ENCODE results near the gene MBTPS1.

MBTPS1 gene

DNA sequence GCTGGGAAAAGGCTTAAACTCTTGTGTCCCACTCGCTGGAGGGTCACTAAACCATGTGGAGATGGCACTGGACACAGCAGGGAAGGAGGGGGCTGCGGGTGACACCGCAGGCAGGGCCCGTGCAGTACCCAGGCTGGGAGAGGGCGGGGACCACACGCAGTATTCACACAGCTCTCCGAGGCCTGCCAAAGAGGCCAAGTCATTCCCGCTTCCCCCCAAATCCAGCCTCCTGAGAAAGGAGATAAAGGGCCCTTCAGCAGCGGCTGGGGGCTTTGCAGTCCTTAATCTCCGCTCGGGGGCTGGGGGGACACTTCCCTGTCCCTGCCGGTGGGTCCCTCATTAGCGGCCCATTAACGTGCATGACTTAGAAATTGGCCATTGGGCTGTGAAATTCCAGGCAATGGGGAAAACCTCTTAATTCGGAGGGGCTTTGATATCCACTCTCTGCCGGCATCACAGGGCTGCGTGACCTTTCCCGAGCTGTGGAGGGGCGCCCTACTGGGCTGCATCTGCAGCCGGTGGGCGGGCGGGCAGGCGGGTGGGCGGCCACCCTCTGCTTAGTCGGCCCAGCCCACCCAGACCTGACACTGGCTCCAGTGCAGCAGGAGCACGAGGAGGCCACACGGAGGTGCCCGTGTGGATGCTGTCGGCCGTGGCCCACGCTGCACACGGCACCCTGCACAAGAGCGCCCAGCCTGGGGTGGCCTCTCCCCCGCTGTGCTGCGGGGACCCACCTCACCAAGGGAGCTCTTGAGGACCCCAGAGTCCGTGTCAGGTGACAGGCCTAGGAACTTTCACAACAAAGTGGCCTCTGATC, 71.5 kb downstream of the MBTPS1 start:
- no peaks in the 10 kb centered on the region for H4K20me1 ChIP-seq (ENCODE audit: insufficient read depth)
- no peak overlapping the region for H3K4me3 ChIP-seq (IDR thresholded peaks at IDR 0.05; ENCODE audit: insufficient read depth, low read depth, low read length)
- H3K27ac ChIP-seq = no peak overlapping the region
- H2AFZ ChIP-seq (ENCODE audit: low read depth) = no peak overlapping the region
- no peak overlapping the region for H3K4me2 ChIP-seq
- no peaks in the 10 kb centered on the region for H3K36me3 ChIP-seq (ENCODE audit: insufficient read depth)
- H3K4me1 ChIP-seq (ENCODE audit: low read depth, poor library complexity, severe bottlenecking) = no peaks in the 10 kb centered on the region
- H3K27me3 ChIP-seq (ENCODE audit: insufficient read depth, low read depth) = peaks cover 43% of the 10 kb centered on the region
- no peak overlapping the region for H3K9ac ChIP-seq
- H3K79me2 ChIP-seq (ENCODE audit: insufficient read depth, low read depth) = no peaks in the 10 kb centered on the region
- TF ChIP-seq, protein P1, sequence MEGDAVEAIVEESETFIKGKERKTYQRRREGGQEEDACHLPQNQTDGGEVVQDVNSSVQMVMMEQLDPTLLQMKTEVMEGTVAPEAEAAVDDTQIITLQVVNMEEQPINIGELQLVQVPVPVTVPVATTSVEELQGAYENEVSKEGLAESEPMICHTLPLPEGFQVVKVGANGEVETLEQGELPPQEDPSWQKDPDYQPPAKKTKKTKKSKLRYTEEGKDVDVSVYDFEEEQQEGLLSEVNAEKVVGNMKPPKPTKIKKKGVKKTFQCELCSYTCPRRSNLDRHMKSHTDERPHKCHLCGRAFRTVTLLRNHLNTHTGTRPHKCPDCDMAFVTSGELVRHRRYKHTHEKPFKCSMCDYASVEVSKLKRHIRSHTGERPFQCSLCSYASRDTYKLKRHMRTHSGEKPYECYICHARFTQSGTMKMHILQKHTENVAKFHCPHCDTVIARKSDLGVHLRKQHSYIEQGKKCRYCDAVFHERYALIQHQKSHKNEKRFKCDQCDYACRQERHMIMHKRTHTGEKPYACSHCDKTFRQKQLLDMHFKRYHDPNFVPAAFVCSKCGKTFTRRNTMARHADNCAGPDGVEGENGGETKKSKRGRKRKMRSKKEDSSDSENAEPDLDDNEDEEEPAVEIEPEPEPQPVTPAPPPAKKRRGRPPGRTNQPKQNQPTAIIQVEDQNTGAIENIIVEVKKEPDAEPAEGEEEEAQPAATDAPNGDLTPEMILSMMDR (conservative IDR thresholded peaks at IDR 0.05; ENCODE audit: low read depth, low read length) = no peak

DNA sequence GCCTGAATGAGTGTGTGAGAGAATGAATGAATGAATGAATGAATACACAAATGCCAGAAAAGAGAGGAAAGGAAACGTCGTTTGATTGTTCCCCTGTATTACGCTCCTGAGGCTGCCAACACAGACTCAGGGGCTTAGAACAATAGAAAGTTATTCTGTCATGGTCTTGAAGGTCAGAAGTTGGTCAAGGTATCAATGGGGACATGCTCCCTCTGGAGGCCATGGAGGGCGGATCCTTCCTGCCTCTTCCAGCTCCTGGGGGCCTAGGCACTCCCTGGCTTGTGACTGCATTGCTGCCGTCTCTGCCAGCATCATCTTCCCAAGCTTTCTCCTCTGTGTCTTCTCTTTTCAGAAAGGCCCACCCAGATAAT, 72.6 kb downstream of the MBTPS1 start:
- no peak overlapping the region for H2AFZ ChIP-seq (ENCODE audit: low read depth)
- no peaks in the 10 kb centered on the region for H3K36me3 ChIP-seq (ENCODE audit: insufficient read depth)
- H4K20me1 ChIP-seq (ENCODE audit: insufficient read depth) = no peaks in the 10 kb centered on the region
- H3K27ac ChIP-seq = no peak overlapping the region
- no peak overlapping the region for H3K4me3 ChIP-seq (IDR thresholded peaks at IDR 0.05; ENCODE audit: insufficient read depth, low read depth, low read length)
- no peak overlapping the region for H3K9ac ChIP-seq
- TF ChIP-seq, protein P1 (conservative IDR thresholded peaks at IDR 0.05; ENCODE audit: low read depth, low read length) = no peak
- H3K4me1 ChIP-seq (ENCODE audit: low read depth, poor library complexity, severe bottlenecking) = no peaks in the 10 kb centered on the region
- H3K4me2 ChIP-seq = no peak overlapping the region
- peaks cover 48% of the 10 kb centered on the region for H3K27me3 ChIP-seq (ENCODE audit: insufficient read depth, low read depth)
- H3K79me2 ChIP-seq (ENCODE audit: insufficient read depth, low read depth) = no peaks in the 10 kb centered on the region

DNA sequence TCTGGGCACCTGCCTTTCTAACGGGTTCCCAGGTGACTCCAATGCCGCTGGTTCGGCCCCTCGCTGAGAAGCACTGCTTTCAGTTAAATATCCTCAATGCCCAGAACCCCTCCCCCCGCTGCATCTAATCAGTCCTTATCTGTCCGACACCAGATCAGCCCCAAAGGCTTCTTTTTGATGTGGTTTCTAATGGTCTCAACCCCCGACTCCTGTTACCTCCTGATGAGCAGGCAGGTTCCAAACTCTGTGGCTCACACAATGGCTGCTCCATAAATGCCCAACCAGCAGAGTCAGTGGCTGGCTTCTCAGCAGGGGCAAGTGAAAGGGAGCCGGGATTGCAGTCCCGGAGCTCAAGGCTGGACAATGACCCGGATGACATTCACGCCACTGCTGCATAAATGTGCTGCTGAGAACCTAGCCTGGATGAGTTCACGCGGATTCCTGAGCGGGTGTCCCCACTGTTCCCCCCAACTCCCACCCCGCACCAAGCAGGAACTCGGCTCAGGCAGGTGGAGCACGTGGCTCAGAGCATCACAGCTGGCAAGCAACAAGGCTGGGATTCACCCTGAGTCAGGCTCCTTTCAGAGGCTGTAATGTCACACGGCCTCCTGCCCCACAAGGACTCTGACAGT, 73.1 kb downstream of the MBTPS1 start:
- Histone ChIP-seq H3K27ac (no peak overlapping the region), H3K4me1 (ENCODE audit: low read depth, poor library complexity, severe bottlenecking) (no peaks in the 10 kb centered on the region), H3K27me3 (ENCODE audit: insufficient read depth, low read depth) (peaks cover 53% of the 10 kb centered on the region), H3K9ac (no peak overlapping the region), H3K36me3 (ENCODE audit: insufficient read depth) (no peaks in the 10 kb centered on the region), H4K20me1 (ENCODE audit: insufficient read depth) (no peaks in the 10 kb centered on the region), H3K79me2 (ENCODE audit: insufficient read depth, low read depth) (no peaks in the 10 kb centered on the region), H3K4me2 (no peak overlapping the region), H3K4me3 (IDR thresholded peaks at IDR 0.05; ENCODE audit: insufficient read depth, low read depth, low read length) (no peak overlapping the region), H2AFZ (ENCODE audit: low read depth) (no peak overlapping the region)
- TF ChIP-seq, protein P1 (conservative IDR thresholded peaks at IDR 0.05; ENCODE audit: low read depth, low read length) = no peak

DNA sequence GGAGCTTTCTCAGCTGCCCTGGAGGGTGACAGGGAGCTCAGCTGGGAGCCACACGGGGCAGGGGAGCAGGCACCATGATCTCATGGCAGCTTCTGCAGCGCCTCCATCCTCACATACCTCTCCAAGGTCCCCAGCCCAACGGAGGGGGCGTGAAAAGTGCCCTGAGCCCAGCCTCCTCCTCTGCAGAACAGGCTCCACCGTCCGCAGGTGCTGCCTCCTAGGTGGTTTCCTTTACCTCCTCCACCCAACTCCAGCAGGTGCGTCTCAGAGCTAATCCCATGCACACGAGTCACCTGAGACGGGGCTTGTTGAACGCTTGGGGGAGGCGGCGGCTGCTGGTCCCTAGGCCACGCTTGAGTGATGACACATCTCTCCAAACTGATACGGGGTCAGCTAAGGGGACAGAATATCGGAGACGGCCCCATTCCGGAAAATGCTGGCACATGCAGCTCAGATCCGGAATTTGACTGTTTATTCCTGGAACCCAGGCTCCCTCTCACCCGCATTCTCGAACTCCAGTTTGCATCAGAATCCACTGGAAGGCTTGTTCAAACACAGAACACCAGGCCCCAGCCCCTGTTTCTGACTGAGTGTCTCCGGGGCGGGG, 73.8 kb downstream of the MBTPS1 start:
- TF ChIP-seq, protein P1 (conservative IDR thresholded peaks at IDR 0.05; ENCODE audit: low read depth, low read length) = no peak
- H3K4me2 ChIP-seq = no peak overlapping the region
- H3K4me1 ChIP-seq (ENCODE audit: low read depth, poor library complexity, severe bottlenecking) = no peaks in the 10 kb centered on the region
- H2AFZ ChIP-seq (ENCODE audit: low read depth) = no peak overlapping the region
- no peaks in the 10 kb centered on the region for H4K20me1 ChIP-seq (ENCODE audit: insufficient read depth)
- H3K27me3 ChIP-seq (ENCODE audit: insufficient read depth, low read depth) = peaks cover 57% of the 10 kb centered on the region
- no peak overlapping the region for H3K27ac ChIP-seq
- H3K4me3 ChIP-seq (IDR thresholded peaks at IDR 0.05; ENCODE audit: insufficient read depth, low read depth, low read length) = no peak overlapping the region
- H3K79me2 ChIP-seq (ENCODE audit: insufficient read depth, low read depth) = no peaks in the 10 kb centered on the region
- H3K36me3 ChIP-seq (ENCODE audit: insufficient read depth) = no peaks in the 10 kb centered on the region
- no peak overlapping the region for H3K9ac ChIP-seq

Data from KMS-11 (cell line).